ENCODE data around the gene LPP. TPM values are rescaled to one million over a fixed set of nuclear protein-coding genes. Genes with fewer than 3 reads are reported as not detected.
"Not testable (repeated sequence)": the region's sequence is repeated elsewhere in the genome, so short reads cannot be mapped to it uniquely, and the experiment has no call there.

LPP gene
- total RNA-seq, 4 donors from 2014 or later, result 109 to 170 (median 132) TPM

DNA sequence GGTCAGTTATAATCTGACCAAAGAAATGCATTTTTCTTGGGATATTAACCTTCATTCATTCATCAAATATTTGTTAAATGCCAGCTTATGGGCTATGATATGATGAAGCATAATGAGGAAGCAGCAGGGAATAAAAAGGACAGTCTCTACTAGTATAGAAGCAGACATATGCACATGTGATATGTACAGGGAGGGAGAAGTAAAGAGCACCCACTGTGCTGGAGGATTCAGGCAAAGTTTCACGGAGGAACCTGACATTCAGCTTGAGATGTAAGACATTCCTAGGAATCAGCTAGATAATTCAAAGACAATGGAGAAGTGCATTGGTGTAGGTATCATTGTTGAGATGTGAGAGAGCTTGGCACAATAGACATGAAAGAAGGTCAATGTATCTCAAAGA is 450.7 kb downstream of the LPP start:
- H3K4me3 ChIP-seq, result no peak overlapping the region
- H3K27ac ChIP-seq, result no peak overlapping the region

DNA sequence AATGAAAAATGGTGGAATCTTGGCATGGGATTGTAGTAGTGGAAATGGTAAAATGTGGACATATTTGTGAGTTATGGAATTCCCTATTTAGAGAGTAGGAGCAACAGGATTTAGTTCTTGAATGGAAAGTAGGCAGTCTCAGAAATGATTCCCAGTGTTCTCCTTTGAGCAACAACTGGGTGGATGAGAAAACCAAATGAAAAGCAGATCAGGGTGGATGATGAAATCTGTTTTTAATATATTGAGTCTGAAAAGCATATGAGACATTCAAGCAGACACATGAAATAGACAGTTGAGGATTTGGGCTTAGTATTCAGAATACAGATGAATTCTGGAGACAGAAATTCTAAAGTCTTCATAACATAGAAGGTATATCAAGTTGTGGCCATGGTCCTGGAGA is 451.3 kb downstream of the LPP start:
- Histone ChIP-seq H3K27ac (no peak overlapping the region), H3K27me3 (no peaks in the 10 kb centered on the region), H3K9me3 (no peaks in the 10 kb centered on the region), H3K4me1 (no peaks in the 10 kb centered on the region), H3K36me3 (peaks cover 0 to 14% (median 0%) of the 10 kb centered on the region in 3 donors), H3K4me3 (no peak overlapping the region)
- no peak for TF ChIP-seq POLR2A (IDR thresholded peaks at IDR 0.05)
- TF ChIP-seq, protein P1, sequence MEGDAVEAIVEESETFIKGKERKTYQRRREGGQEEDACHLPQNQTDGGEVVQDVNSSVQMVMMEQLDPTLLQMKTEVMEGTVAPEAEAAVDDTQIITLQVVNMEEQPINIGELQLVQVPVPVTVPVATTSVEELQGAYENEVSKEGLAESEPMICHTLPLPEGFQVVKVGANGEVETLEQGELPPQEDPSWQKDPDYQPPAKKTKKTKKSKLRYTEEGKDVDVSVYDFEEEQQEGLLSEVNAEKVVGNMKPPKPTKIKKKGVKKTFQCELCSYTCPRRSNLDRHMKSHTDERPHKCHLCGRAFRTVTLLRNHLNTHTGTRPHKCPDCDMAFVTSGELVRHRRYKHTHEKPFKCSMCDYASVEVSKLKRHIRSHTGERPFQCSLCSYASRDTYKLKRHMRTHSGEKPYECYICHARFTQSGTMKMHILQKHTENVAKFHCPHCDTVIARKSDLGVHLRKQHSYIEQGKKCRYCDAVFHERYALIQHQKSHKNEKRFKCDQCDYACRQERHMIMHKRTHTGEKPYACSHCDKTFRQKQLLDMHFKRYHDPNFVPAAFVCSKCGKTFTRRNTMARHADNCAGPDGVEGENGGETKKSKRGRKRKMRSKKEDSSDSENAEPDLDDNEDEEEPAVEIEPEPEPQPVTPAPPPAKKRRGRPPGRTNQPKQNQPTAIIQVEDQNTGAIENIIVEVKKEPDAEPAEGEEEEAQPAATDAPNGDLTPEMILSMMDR (IDR thresholded peaks at IDR 0.05), result no peak
- DNase-seq, result no peak

More for the DNA sequence above, 450.7 kb downstream of the LPP start:
- H3K9me3 ChIP-seq, result no peaks in the 10 kb centered on the region
- H3K27me3 ChIP-seq, result no peaks in the 10 kb centered on the region
- no peaks in the 10 kb centered on the region for H3K4me1 ChIP-seq
- no peak for DNase-seq
- peaks cover 0 to 8% (median 0%) of the 10 kb centered on the region in 3 donors for H3K36me3 ChIP-seq
- TF ChIP-seq POLR2A (IDR thresholded peaks at IDR 0.05), result no peak
- TF ChIP-seq, protein P1 (IDR thresholded peaks at IDR 0.05), result no peak

DNA sequence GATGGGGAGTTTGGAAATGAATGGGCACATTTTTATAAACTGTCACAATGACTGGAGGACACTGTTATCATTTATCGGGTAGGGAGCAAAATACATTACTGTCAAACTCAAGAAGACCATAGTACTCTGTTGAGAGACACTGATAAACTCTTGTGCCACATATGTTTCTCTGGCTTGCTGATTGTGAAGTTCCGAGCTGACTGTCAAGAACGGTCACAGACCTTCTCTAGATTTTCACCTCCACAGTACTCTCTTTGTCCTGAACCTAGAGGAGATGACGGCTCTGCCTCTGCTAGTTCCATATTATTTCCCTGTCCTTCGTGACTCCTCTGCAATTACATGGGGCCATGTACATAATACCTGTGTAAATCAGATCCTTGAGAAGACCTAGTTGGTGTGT is 451.9 kb downstream of the LPP start:
- Histone ChIP-seq H3K4me1 (no peaks in the 10 kb centered on the region), H3K4me3 (no peak overlapping the region), H3K27me3 (no peaks in the 10 kb centered on the region), H3K27ac (no peak overlapping the region), H3K9me3 (no peaks in the 10 kb centered on the region), H3K36me3 (peaks cover 0 to 19% (median 0%) of the 10 kb centered on the region in 3 donors)
- no peak for DNase-seq
- TF ChIP-seq POLR2A (IDR thresholded peaks at IDR 0.05), result no peak
- TF ChIP-seq, protein P1 (IDR thresholded peaks at IDR 0.05), result no peak

DNA sequence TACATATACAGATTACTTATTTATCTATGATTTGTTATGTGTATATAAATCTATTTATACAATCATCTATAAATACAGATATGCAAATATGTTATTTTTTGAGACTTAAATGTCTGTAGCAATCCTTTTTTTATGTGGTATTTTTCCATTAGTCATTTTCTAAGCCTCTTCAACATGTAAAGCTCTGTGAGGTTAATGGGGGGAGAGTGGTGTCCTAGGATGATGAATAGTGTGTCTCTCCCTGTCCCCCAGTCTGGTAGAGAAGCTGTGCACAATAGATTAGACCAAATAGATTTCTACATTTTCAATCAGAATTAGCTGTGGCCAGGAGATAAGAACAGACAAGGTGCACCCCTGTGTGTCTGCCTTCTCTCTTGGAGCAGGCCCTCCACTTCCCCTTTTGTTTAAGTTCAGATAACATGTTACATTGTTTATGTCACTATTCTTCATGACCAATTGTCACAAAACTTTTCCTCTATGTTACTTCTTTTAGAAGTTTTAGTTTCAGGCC is 453.9 kb downstream of the LPP start:
- no peak for DNase-seq
- Histone ChIP-seq H3K36me3 (peaks cover 0 to 19% (median 0%) of the 10 kb centered on the region in 3 donors), H3K27ac (no peak overlapping the region), H3K4me3 (no peak overlapping the region), H3K4me1 (no peaks in the 10 kb centered on the region), H3K9me3 (no peaks in the 10 kb centered on the region), H3K27me3 (no peaks in the 10 kb centered on the region)
- TF ChIP-seq, protein P1 (IDR thresholded peaks at IDR 0.05), result no peak
- no peak for TF ChIP-seq POLR2A (IDR thresholded peaks at IDR 0.05)

DNA sequence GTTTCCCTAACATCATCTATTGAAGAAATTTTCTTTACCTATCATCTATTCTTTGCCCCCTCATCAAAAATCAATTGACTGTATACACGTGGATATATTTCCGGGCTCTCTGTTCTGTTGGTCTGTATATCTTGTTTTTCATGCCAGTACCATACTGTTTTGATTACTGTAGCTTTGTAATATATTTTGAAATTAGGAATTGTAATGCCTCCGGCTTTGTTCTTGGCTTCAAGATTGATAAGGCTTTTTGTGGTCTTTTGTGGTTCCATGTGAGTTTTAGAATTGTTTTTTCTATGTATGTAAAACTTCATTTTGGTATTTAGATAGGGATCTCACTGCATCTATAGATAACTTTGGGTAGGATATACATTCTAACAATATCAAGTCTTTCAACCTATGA is 454.4 kb downstream of the LPP start:
- peaks cover 0 to 19% (median 0%) of the 10 kb centered on the region in 3 donors for H3K36me3 ChIP-seq
- no peak overlapping the region for H3K27ac ChIP-seq
- H3K4me1 ChIP-seq, result no peaks in the 10 kb centered on the region
- no peaks in the 10 kb centered on the region for H3K27me3 ChIP-seq
- H3K9me3 ChIP-seq, result no peaks in the 10 kb centered on the region
- no peak for DNase-seq
- TF ChIP-seq, protein P1 (IDR thresholded peaks at IDR 0.05), result no peak
- TF ChIP-seq POLR2A (IDR thresholded peaks at IDR 0.05), result no peak
- H3K4me3 ChIP-seq, result no peak overlapping the region

DNA sequence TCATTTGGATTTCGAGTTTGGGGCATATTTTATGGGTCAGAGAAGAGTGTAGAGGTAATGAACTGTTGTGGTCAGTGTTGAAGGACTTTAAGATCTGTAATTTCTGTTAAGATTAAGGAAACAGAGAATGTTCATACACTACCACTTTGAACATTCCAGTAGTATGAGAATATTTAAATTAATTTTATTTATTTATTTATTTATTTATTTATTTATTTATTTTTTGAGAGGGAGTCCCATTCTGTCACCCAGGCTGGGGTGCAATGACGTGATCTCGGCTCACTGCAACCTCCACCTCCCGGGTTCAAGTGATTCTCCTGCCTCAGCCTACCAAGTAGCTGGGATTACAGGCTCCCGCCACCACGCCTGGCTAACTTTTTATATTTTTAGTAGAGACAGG is 459.8 kb downstream of the LPP start:
- not testable (repeated sequence) for H3K4me3 ChIP-seq, H3K27ac ChIP-seq, H3K27me3 ChIP-seq, DNase-seq, H3K4me1 ChIP-seq, H3K9me3 ChIP-seq
- peaks cover 0 to 19% (median 0%) of the 10 kb centered on the region in 3 donors for H3K36me3 ChIP-seq

All from Peyer's patch (tissue), 4 donors.